ENCODE measurements around the gene S100PBP. TPM values are rescaled to one million over a fixed set of nuclear protein-coding genes. Genes with fewer than 3 reads are reported as not detected.

S100PBP gene
- 27.0 and 53.8 TPM in 2 replicates for total RNA-seq (ENCODE audit: low replicate concordance)
- long read RNA-seq, full-length matches to known transcripts: 18 of 40 reads
- long read RNA-seq, partial matches to known transcripts: 3 of 40 reads
- long read RNA-seq, other reads (novel, unspliced or antisense): 19 of 40 reads

GRCh38 chr1:32817159-32817814 lies at the start of gene S100PBP, which contains the start of gene YARS1:
S100PBP (plus strand) TSS chr1:32817653; CDS start chr1:32826100, 8,447 bp downstream.
YARS1 (minus strand) TSS chr1:32817358; CDS start chr1:32817244, 114 bp downstream.
- peak; percentile 100 for DNase-seq (ENCODE audit: extremely low spot score, unreplicated experiment)
- TF ChIP-seq, protein P1, sequence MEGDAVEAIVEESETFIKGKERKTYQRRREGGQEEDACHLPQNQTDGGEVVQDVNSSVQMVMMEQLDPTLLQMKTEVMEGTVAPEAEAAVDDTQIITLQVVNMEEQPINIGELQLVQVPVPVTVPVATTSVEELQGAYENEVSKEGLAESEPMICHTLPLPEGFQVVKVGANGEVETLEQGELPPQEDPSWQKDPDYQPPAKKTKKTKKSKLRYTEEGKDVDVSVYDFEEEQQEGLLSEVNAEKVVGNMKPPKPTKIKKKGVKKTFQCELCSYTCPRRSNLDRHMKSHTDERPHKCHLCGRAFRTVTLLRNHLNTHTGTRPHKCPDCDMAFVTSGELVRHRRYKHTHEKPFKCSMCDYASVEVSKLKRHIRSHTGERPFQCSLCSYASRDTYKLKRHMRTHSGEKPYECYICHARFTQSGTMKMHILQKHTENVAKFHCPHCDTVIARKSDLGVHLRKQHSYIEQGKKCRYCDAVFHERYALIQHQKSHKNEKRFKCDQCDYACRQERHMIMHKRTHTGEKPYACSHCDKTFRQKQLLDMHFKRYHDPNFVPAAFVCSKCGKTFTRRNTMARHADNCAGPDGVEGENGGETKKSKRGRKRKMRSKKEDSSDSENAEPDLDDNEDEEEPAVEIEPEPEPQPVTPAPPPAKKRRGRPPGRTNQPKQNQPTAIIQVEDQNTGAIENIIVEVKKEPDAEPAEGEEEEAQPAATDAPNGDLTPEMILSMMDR (conservative IDR thresholded peaks at IDR 0.05): no peak
- Mint-ChIP-seq H3K9me3 (no peaks in the 10 kb centered on the region), H3K4me1 (ENCODE audit: unreplicated experiment) (peaks cover 31% of the 10 kb centered on the region), H3K4me3 (peak within 1 kb of the TSS; percentile 99), H3K27ac (peak within 1 kb of the TSS; percentile 98), H3K36me3 (peaks cover 5% of the 10 kb centered on the region), H3K27me3 (no peaks in the 10 kb centered on the region)

DNA sequence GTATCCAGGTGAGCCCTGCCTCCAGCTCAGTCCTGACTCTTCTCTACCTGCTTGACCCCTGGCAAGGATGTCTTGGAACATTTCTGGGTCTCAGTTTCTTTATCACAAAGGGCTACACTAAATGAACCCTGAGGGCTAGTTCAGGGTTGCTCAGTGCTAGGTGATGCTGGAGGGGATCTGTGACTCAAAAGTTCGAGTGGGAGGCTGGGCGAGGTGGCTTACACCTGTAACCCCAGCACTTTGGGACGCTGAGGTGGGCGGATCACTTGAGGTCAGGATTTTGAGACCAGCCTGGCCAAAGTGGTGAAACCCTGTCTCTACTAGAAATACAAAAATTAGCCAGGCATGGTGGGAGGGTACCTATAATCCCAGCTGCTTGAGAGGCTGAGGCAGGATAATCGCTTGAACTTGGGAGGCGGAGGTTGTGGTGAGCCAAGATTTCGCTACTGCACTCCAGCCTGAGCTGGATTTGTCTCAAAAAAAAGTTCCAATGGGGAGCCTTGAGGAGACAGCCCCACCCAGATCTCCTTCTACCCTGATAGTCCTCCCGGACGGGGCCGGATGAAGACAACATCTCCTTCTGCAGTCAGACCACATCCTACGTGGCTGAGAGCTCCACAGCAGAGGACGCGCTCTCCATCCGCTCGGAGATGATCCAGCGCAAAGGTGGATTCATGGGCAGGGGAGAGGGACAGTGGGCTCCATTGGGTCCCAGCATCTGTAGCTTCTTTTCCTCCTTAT lies 49.2 kb upstream of the S100PBP start:
- Mint-ChIP-seq H3K27ac (peak overlapping the region; percentile 54), H3K27me3 (no peaks in the 10 kb centered on the region), H3K9me3 (no peaks in the 10 kb centered on the region), H3K4me3 (no peak overlapping the region), H3K4me1 (ENCODE audit: unreplicated experiment) (peaks cover 48% of the 10 kb centered on the region), H3K36me3 (peaks cover 20% of the 10 kb centered on the region)
- DNase-seq (ENCODE audit: extremely low spot score, unreplicated experiment): no peak
- TF ChIP-seq, protein P1 (conservative IDR thresholded peaks at IDR 0.05): no peak

DNA sequence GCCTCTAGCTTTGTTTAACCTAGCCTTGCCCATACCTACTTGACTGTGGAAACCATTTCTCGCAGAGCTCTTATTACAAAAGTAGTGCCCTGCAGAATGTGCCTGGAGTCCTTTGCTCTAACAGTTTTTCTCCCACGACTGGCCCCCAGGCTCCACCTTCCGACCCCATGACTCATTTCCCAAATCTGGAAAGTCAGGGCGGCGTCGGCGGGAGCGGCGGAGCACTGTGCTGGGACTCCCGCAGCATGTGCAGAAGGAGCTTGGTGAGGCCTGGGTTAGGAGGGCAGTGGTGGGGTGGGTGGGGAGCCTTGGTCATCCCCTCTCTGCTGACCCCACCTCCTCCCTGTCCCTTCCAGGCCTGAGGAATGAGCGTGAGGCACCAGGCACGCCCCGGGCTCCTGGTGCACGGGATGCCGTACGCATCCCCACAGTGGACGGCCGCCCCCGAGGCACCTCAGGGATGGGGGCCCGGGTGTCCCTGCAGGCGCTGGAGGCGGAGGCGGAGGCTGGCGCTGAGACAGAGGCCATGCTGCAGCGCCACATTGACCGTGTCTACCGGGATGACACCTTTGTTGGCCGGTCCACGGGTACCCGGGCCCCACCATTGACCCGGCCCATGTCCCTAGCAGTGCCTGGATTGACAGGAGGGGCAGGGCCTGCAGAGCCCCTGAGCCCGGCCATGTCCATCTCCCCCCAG lies 47.8 kb upstream of the S100PBP start:
- H3K36me3 Mint-ChIP-seq: peaks cover 18% of the 10 kb centered on the region
- peak overlapping the region; percentile 62 for H3K27ac Mint-ChIP-seq
- H3K4me3 Mint-ChIP-seq: no peak overlapping the region
- TF ChIP-seq, protein P1 (conservative IDR thresholded peaks at IDR 0.05): no peak
- no peaks in the 10 kb centered on the region for H3K9me3 Mint-ChIP-seq
- no peaks in the 10 kb centered on the region for H3K27me3 Mint-ChIP-seq
- DNase-seq (ENCODE audit: extremely low spot score, unreplicated experiment): no peak
- H3K4me1 Mint-ChIP-seq (ENCODE audit: unreplicated experiment): peaks cover 44% of the 10 kb centered on the region

DNA sequence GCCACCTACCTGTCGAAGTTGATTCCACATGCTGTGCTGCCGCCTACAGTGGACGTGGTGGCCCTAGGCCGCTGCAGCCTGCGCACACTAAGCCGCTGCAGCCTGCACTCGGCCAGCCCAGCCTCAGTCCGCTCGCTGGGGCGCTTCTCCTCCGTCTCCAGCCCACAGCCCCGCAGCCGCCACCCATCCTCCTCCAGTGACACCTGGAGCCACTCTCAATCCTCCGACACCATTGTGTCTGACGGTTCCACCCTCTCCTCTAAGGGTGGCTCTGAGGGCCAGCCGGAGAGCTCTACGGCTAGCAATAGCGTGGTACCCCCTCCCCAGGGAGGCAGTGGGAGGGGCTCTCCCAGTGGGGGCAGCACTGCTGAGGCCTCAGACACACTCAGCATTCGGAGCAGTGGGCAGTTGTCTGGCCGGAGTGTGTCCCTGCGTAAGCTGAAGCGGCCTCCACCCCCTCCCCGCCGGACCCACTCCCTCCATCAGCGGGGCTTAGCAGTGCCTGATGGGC lies 47.2 kb upstream of the S100PBP start:
- TF ChIP-seq, protein P1 (conservative IDR thresholded peaks at IDR 0.05): no peak
- Mint-ChIP-seq H3K27me3 (no peaks in the 10 kb centered on the region), H3K4me1 (ENCODE audit: unreplicated experiment) (peaks cover 38% of the 10 kb centered on the region), H3K9me3 (no peaks in the 10 kb centered on the region), H3K27ac (no peak overlapping the region), H3K36me3 (peaks cover 18% of the 10 kb centered on the region), H3K4me3 (no peak overlapping the region)
- no peak for DNase-seq (ENCODE audit: extremely low spot score, unreplicated experiment)

Data from type B pancreatic cell (in vitro differentiated cells).